HG02870 (cell line): Measurements from ENCODE around the gene TBCEL.
"Not testable (repeated sequence)": the region's sequence is repeated elsewhere in the genome, so short reads cannot be mapped to it uniquely, and the experiment has no call there.

Experiments
- ATAC-seq: cut with Tn5 transposase; IDR thresholded peaks from one replicate; pipeline ENCODE4 v1.9.1; 2021; ENCODE audit warnings: mild to moderate bottlenecking, moderate library complexity; ENCODE audit not compliant: unreplicated experiment

TBCEL gene

DNA sequence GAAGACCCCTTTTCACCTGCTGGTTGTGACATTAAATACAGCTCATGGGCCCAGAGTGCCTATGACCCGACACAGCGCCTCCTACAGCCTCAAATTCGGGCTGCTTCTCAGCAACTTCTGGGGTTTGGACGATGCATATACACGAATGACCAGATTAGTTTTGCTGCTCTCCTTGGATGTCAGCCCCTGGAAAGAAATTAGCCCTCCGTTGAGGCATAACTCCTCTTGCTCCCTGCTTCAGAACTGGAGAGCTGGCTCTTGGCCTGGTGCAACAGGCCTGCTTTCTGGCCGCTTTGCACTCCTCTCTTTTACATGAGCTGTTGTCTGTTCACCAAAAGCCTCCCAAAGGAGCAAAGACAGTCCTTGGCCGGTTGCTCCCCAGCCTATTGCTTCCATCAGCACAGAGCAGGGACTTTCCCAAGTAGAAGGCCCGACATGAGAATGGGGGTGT, 80.4 kb downstream of the TBCEL start:
- ATAC-seq, result no peak

DNA sequence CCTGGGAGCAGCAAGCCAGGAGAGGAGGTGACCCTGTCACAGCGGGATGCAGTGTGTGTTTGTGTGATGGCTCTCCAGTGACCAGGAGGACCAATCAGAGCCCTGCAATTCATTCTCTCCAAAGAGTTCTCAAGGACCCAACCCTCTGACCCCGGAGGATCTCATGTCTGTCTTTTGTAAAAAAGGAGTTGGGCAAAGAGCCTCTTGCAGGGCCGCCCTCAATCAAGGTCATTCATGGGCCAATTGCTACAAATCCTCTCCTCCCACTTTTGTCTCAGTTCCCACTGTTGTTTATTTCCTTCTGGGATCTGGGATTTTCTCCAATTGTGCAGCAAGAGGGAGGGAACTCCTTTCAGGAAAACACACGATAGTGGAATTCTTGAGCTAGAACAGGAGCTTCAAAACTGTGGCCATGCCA, 81.2 kb downstream of the TBCEL start:
- no peak for ATAC-seq

DNA sequence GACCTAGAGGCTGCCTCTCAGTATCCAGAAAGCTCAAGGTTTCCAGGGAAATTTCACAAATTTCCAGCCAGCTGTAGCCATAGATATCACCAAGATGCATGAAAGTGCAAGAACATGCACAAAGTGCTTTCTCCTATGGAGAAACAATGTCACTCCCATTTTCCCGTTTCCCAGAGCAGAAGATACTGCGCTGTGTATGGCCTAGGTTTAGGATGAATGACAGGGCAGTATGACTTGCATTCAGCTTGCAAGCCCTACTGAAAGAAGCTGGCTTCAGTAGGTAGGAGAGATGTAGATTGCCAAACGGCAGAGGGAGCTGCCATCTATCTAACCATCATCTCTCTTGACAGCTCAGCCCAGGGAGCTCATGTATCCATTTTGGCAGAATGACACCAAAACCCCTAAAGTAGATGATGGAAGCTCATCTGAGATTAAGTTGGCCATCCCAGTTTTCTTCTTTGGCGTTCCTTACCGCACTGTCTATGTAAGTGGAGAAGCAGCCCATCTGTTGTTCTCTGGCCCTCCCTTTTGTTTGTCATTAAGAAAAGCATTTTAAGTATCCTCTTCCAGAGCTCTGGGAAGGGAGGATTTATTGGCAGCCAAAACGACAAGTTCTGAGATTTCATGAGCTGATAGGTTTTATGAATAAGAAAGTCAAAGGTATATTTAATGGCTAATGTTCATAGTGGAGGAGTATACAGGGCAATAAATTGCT, 81.7 kb downstream of the TBCEL start:
- no peak for ATAC-seq

DNA sequence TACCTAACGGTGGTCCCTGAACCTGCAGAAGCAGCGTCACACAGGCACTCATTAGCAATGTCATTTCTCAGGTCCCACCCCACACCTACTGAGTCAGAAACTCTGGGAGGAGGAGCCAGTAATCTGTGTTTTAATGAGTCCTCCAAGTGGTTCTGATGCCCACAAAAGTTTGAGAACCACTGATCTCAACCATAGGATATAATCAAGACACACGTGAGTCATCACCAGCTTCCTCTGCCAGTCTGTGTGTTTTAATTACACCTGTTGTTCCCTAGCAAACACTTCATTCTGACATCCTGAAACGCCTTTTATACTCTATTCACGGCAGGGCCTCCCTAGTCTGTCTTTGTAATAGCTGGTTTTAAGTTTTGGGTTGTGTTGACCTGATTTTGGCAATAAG, 82.9 kb downstream of the TBCEL start:
- ATAC-seq, result no peak

DNA sequence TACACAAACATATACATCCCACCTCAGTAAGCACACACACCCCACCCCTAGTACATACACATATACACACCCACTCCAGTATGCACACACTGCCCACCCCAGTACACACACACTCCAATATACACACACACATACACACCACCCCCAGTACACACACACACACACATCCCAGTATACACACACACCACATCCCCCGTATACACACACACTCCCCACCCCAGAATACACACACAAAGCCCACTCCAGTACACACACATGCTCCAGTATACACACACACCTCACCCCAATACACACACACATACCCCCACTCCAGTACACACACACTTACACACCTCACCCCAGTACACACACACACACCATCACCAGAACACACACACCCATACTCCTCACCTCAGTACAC, 84.5 kb downstream of the TBCEL start:
- no peak for ATAC-seq

DNA sequence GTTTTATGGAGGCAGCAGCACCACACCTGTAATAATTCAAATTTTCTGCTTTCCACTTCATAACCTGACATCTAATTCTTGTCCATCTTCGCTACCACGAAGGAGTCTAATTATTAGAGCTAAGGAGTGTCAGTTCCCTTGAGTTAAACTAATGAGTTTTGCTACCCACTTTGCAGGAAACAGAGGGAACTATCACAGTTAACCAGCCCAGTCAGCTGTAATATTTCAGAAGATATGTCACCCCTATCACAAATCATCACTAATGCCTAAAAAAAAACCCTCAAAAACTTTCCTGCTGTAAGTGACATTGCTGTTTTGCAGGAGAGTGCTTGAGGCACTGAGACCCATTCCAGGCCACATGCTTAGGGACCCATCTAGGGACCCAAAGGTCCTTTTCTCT, 85.6 kb downstream of the TBCEL start:
- no peak for ATAC-seq

DNA sequence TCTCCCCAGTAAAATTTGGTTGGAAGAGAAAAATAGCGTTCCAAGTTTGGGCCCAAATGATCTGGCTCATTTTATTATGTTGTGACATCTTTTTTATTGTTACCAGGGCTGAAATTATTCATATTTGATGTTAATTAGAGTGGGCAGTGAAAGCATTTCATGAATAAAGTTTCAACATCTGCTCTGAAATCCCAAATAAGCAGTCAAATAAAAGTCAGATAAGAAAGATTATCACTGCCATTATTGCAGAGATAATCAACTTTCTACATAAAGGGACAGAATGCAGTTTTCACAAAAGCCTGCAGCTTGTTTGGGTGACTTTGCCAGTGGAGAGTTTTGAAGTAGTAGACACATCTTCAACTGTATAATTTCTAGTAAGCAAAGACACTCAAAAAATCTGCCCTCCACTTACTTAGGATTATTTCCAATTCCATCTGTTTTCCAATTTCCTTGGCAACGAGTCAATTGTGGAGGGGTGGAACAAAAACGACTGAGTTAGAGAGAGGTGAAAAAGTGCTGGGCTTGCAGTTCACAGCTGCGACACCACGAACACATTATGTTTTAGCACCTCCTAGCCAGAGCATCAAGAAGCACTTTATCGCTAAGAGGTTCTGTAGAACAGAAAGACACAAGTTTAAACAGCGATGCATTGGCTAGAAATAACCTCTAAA, 86.1 kb downstream of the TBCEL start:
- ATAC-seq, result no peak

DNA sequence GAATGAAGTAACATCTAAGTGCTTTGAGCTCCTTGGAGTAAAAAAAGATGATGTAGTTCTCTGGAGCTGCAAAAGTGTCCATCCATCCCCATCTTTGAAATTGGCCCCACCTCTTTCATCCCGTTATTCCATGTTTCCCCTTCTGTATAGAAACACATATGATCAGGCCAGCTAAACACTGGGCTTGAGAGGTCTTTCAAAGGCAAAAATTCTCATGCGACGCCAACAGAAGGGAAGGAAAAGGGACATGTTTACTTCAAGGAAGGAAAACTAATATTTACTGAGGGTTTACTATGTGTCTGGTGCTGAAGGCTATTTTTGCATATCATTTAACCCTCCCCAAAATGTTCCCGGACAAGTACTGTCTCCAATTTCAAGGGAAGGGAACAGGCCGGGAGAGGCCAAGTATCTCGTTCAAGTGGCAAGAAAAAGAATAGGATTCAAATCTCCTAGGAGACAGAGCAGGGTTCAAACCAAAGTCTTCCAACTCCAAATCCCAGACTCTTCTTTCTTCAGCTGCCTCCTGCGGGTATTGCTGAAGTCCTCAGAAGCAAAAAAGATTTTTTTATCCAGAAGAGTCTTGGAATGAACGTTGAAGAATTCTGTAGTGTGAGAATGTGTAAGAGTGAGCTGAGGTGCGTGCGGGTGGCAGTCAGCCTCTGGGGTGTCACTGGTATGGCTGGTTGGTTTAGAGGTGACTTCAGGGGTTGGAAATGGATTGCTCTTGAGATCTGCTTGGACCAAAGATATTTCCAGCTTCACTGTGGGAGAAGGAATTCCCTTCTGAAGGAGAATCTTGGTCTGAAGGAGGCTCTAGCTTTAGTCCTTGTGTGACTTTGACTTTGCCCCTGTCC, 87.2 kb downstream of the TBCEL start:
- ATAC-seq, result no peak

DNA sequence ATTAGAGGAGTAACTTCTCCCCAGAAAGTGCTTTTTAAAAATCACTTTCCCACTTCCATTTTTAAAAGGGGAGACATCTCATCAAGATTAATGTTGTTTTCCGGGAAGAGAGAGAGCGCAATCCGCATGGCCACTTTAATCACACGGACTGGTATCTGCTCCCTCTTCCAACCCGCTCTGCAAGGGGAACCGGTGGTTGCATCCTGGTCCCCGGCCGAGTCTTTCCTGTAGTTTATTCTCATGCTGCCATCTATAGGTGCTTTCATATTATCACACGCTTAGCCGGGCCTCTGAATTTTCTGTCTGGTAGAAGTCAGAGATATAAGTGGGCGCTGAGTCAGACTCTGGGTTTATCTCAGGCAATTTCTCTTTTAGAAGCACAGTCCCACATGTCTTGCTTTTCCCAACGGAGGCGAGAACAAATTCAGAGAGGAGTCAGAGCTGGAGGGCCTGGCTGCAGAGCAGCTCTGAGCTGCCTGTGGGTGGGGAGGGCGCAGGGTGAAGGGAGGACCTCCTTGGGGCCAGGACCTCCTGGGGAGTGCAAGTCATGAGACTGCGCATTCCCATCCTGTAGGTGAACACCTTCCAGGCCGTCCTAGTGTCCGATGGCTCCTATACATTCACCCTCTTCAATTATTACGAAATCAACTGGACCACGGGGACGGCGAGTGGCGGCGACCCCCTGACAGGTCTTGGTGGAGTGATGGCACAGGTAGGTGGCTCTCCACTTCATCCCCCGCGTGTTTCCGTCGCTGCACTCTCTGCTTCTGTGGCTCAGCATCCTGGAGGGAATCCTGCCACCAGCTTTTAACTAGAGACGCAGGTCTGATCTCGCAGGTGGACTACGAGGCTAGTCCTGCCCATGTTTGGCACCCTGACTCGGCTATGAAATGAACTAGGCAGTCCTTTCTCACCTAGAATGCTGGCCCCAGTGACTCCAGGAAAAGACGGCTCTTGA, 88.9 kb downstream of the TBCEL start:
- ATAC-seq, result no peak

DNA sequence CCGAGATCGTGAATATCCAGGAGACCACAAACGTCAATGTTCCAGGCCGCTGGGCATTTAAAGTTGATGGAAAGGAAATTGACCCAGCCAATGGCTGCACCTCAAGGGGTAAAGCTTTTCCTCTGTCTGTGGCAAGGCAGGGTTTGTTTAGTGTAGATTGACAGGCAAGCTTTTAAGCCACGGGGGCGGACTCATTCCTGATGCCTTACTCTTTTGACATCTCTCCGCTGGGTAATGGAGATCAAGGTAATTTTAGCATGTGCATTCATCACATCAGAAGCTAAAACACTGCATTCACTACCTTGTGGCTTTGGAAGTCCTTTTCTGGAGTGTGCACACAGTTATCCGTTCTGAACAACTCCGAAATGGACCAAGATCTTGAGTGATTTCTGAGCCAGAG, 89.7 kb downstream of the TBCEL start:
- no peak for ATAC-seq

DNA sequence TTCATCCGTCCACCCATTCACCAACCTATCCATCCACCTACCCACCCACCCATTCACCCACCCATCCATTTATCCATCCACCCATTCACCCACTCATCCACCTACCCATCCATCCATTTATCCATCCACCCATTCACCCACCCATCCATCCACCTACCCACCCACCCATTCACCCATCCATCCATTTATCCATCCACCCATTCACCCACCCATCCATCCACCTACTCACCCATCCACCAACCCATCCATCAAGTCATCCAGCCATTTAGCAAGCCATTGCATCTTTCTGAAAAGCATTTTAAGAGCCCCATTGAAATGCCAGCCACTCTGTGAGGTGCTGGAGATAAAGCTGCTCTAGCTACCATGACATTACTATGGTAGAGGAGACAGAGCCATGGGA, 91.1 kb downstream of the TBCEL start:
- ATAC-seq, result not testable (repeated sequence)

DNA sequence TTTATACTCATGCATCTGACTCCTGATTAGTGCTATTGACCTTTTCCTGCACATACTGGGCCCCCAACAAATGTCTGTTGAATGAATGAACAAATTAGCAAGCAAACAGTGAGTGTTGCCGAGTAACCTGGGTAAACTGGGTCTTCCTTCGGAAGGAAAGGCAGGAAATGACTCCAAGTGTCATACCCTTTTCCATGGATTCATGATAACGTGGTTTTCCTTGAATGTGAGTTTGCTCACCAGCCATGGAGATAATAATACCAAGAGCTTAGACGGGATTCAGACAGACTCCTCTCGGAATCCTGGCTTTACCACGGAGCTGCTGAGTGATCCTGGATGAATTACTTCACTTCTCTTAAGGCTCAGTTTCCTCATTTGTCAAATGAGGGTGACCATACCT, 93.9 kb downstream of the TBCEL start:
- ATAC-seq, result no peak

DNA sequence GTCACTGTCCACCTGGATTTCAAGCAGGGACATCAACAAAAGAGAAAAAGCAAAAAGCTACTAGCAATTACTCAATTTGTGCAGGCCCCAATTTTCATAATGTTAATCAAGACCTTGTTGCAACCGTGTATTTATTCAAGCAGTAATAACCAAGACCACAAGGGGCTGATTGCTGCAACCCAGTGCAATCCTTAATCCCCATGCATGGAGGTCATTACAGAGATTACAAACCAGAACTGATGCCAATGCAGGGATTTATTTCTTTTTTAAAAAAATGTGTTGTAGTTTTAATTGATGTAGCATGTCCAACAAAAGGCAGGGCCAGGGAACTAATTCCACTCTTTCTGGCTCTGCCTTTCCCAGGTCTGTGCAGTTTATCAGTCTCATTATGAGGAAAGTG, 95.5 kb downstream of the TBCEL start:
- ATAC-seq, result no peak

DNA sequence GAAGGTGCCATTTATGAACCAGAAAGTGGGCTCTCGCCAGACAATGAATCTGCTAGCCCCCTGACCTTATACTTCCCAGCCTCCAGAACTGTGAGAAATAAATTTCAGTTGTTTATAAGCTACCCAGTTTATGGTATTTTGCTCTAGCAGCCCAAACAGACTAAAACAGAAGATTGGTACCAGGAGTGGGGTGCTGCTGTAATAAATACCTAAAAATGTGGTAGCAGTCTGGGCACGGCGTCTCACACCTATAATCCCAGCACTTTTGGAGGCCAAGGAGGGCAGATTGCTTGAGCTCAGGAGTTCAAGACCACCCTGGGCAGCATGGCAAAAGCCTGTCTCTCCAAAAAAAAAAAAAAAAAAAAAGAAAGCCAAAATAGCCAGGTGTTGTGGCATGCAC, 98.4 kb downstream of the TBCEL start:
- no peak for ATAC-seq

DNA sequence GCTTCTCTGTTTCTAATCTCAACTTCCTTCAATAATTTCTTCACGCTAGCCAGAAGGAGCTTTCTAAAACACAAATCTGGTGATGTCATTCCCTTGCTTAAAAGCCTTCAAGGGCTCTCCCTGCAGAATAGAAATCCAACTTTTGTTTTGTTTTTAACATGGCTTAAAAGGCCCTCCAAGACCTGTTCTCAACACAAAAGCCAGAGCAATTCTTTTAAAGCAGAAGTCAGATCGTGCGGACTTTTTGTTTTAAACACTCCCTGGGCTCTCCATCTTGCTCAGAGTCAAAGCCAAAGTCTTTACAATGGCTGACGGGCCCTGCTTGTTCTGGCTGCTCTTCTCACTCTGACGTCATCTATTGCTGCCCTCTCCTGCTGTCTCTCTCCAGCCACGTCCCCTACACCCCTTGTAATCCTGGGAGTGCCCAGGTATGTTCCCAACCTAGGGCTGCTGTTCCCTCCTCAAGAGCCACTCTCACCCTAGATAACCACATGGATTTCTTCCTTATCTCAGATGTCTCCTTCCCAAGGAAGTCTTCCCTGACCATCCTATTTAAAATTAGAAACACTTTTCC, 99.7 kb downstream of the TBCEL start:
- ATAC-seq, result no peak

DNA sequence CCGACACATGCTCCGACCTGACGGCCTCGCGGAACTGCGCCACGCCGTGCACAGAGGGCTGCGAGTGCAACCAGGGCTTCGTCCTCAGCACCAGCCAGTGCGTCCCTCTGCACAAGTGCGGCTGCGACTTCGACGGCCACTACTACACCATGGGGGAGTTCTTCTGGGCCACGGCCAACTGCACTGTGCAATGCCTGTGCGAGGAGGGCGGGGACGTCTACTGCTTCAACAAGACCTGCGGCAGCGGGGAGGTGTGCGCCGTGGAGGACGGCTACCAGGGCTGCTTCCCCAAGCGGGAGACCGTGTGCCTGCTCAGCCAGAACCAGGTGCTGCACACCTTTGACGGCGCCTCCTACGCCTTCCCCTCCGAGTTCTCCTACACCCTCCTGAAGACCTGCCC, 103.9 kb downstream of the TBCEL start:
- no peak for ATAC-seq

DNA sequence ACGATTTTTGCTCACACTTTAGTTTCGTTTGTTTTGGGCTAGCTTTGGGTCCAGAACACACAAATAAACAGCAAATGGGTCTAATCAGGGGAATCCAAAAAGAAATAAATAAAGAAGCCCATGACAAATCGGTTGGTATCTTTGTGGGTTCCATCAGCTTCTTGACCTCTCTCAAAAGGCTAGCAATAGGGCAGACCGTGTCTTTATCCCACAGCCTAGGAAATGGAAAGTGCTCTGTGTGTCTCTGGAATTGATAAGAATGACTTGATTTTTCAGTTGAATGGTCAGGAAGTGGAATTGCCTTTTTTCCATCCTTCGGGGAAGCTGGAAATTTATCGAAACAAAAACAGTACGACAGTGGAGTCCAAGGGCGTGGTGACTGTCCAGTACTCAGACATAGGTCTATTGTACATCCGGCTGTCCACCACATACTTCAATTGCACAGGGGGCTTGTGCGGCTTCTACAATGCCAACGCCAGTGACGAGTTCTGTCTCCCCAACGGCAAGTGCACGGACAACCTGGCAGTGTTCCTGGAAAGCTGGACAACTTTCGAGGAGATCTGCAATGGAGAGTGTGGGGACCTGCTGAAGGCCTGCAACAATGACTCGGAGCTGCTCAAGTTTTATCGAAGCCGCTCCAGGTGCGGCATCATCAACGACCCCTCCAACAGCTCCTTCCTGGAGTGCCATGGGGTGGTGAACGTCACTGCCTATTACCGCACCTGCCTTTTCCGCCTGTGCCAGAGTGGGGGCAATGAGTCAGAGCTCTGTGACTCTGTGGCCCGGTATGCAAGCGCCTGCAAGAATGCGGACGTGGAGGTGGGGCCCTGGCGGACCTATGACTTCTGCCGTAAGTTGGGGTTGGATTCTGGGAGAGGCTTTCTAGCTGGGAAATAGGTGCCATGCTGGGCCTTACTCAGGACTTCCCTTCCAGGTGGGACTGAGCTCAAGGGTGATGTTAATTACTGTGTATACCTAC, 105.7 kb downstream of the TBCEL start:
- no peak for ATAC-seq

DNA sequence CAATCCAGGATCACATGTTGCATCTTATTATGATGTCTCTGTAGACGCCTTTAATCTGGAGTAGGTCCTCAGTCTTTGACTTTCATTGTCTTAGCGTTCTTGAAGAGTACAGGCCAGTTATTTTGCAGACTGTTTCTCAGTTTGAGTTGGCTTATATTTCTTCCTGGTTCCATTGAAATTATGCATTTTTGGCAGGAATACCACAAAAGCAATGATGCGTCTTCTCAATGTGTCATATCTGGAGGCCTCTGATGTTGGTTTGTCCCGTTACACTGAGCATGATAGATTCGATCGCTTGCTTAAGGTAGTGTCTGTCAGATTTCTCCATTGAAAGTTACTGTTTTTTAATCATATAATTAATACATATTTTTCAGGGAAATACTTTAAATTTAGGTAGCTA, 107.8 kb downstream of the TBCEL start:
- ATAC-seq, result no peak
